Eye (tissue), 1 donor: ENCODE measurements around the gene KIAA0232.
"Not testable (repeated sequence)": the region's sequence is repeated elsewhere in the genome, so short reads cannot be mapped to it uniquely, and the experiment has no call there.

Experiments used
- DNase-seq: peaks from one replicate; pipeline ENCODE4 v3.0.0-alpha.2; 2015

The KIAA0232 gene

GRCh38 chr4:6888506-6889071, 106.1 kb downstream of the KIAA0232 start:
- DNase-seq, result no peak

- DNase-seq, result no peak
These were observed 106.7 kb downstream of the KIAA0232 start for GRCh38 chr4:6889101-6889735.

- DNase-seq, result no peak
These were observed 107.3 kb downstream of the KIAA0232 start for GRCh38 chr4:6889736-6890324.

GRCh38 chr4:6890358-6890757, 107.8 kb downstream of the KIAA0232 start:
- DNase-seq, result no peak

- DNase-seq, result not testable (repeated sequence)
These were observed 108.4 kb downstream of the KIAA0232 start for GRCh38 chr4:6890971-6891370.

DNA sequence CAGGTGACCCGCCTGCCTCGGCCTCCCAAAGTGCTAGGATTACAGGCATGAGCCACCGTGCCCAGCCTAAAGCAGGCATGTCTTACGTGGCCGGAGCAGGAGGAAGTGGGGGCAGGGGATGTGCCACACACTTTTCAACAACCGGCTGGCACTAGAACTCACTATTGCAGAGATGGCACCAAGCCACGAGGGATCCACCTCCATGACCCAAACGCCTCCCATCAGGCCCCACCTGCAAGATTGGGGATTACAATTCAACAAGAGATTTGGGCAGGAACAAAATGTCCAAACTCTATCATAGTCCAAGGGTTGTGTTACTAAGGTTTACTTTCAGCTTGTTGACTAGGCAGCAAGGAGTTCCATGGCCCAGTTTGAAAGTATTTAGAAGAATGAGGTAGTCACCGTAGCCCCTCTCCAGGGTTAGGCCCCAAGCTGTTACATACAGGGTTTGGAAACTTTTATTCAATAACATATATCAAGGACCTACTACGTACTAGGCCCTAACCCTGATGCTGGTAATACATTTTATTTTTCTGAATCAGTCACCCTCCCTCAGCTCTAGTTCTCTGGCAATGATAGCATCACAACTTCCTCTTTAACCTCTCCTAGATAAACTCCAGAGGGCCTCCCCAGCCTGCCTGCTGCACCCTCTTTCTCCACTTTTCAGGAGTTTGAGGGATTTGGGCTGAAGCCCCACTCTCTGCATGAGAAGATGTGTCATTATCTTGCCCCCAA, 109.1 kb downstream of the KIAA0232 start:
- DNase-seq, result peak; percentile 13

- peak; percentile 66 for DNase-seq
These were observed 109.8 kb downstream of the KIAA0232 start for GRCh38 chr4:6892190-6892908.

- no peak for DNase-seq
These were observed 110.3 kb downstream of the KIAA0232 start for GRCh38 chr4:6892909-6893202.

DNA sequence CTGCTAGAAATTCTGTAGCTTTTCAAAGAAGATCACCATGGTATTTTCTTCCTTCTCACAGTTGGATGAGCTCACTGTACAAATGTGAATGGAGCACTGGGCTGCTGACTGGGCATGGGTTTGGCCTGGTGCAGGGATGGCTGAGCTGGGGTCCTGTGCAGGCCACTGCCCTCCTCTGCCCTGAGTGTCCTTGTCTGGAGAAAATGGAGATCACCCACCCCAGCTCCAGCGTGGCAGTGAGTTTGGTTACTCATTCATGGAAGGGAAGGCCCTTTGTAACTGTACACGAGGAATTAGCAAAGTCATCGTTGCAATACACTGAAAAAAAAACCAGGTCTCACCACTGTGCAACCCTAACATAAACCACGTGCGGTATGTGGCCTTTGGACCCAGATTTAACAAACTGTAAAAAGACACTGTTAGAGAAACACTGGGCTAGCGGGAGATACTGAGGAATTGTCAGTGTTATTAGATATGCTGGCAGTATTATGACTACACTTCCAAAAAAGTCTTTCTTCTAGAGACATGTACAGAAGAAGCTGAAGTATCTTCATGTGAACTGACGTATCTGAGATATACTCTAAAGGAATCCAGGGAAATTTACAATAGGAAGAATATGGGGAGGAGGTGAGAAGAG, 111.0 kb downstream of the KIAA0232 start:
- no peak for DNase-seq

DNA sequence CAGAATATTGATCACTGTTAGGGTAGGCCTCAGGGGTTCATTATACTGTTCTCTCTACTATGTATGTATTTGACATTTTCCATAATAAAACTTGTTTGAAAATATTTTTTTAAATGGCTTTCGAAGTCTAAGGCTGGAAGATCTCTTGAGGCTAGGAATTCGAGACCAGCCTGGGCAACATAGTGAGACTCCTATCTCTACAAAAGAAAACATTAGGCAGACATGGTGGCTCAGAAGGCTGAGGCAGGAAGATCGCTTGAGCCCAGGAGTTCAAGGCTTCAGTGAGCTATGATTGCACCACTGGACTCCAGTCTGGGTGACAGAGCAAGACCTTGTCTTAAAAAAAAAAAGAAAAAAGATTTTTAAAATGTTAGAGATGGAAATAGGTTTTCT, 111.6 kb downstream of the KIAA0232 start:
- no peak for DNase-seq

- DNase-seq, result no peak
These were observed 112.3 kb downstream of the KIAA0232 start for GRCh38 chr4:6894528-6895498.

GRCh38 chr4:6896035-6896434, 113.5 kb downstream of the KIAA0232 start:
- DNase-seq, result no peak

DNA sequence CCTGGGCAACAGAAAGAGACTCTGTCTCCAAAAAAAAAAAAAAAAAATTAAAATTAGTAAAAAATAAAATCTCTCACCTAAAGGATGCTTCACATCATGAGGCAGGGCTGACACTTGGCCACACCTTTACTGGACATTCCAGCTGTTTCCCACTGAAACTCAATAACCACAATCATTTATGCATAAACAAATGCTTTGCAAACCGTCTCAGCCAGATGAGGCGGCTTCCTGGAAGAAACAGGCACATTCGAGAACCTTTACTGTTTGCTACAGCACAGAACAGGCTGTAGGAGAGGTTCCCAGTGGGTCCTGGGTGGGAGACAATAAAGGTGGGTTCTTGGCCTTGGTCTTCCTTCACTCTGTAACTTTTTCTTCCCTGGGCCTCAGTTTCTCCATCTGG, 116.2 kb downstream of the KIAA0232 start:
- no peak for DNase-seq

DNA sequence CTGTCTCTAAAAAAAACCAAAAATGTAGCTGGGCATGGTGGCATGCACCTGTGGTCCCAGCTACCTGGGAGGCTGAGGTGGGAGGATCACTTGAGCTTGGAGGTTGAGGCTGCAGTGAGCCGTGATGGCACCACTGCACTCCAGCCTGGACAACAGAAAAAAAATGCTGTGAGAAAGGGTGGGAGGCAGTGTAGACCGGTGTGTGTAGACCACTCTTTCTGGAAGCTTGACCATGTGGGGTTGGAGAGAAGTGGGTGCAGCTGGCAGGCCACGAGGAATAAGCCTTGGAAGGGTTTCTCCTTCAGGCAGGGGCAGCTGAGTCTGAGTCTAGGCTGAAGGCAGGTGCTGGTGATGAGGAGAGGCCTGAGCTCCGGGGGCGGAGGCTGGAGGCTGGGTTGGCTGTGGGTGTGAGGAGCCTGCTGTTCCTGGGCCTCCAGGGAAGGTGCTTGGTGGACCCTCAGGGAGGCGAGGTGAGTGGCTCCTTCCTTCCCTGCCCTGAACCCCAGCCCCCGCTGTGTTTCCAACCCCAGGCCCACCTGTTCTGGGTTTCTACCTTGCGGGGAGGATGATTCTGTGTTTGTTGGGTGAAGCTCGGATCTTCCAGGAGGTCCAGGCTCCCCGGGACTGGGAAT, 117.8 kb downstream of the KIAA0232 start:
- DNase-seq, result no peak

DNA sequence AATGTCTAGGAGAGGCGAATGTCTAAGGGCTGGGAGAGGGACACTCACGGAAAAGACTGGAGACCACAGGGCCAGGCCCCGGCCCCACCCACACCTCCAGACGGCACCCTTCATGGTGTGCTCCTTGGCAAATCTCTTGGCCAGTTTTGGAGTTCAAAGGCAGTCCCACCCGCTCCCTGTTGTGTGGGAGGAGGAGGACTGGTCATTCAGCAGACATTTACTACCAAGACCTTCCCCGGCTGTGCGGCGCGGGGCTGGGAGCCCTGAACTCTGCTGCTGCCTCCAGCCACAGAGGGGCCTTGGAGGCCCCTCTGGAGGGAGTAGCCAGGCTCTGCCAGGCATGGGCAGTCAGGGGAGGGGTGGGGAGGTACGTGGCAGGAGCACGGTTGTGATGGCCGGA, 118.4 kb downstream of the KIAA0232 start:
- no peak for DNase-seq

DNA sequence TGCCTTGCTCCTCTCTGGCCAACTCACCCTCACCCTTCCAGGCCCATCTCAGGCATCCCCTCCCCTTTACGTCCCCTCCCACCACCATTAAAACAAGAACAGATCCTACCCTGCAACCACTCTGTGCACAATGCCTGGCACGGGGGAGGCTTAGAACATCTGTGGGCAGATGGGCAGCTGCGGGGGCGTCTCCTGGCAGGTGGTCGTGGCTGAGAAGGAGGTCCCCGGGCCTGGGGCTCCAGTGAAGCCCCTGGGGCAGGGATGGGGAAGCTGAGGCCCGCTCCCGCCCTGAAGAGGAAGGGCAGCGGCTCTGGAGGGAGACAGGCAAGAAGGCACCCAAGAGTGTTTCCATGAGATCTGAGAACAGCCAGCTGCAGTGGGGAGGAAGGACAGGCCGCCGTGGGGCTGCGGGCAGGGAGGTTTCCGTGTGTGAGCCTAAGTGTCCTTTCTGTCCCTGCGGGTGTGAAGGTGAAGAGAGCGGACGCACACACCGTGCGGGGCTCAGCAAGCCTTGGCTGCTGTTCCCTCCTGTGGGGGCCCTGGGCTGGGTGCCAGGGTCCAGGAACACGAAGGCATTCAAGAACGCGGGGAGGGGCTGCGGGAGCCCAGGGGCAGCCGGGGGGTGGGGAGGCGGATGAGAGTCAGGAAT, 119.3 kb downstream of the KIAA0232 start:
- no peak for DNase-seq

GRCh38 chr4:6902318-6903042, 120.0 kb downstream of the KIAA0232 start:
- no peak for DNase-seq

- no peak for DNase-seq
These were observed 123.3 kb downstream of the KIAA0232 start for GRCh38 chr4:6905516-6906445.

- DNase-seq, result not testable (repeated sequence)
These were observed 124.0 kb downstream of the KIAA0232 start for GRCh38 chr4:6906486-6906885.
